ENCODE results near the gene IL17RB. TPM values are rescaled to one million over a fixed set of nuclear protein-coding genes. Genes with fewer than 3 reads are reported as not detected.
A peak's percentile ranks its signal among the peaks of the same experiment; 100 is the strongest.

Gene IL17RB
- polyA plus RNA-seq (ENCODE audit: insufficient read length): 16.7 TPM
- long read RNA-seq, donor 1, partial matches to known transcripts: 5 of 8 reads
- long read RNA-seq, donor 1, other reads (novel, unspliced or antisense): 0 of 8 reads
- long read RNA-seq, donor 2: 0 reads
- long read RNA-seq, donor 3, partial matches to known transcripts: 7 of 8 reads
- long read RNA-seq, donor 3, other reads (novel, unspliced or antisense): 0 of 8 reads
- long read RNA-seq, donor 4: 0 reads
- long read RNA-seq, donor 5, partial matches to known transcripts: 0 of 1 reads
- long read RNA-seq, donor 5, other reads (novel, unspliced or antisense): 0 of 1 reads
- long read RNA-seq, donor 6: 0 reads
- long read RNA-seq, donor 7, partial matches to known transcripts: 5 of 14 reads
- long read RNA-seq, donor 7, other reads (novel, unspliced or antisense): 8 of 14 reads
- long read RNA-seq, donor 8, partial matches to known transcripts: 0 of 1 reads
- long read RNA-seq, donor 8, other reads (novel, unspliced or antisense): 0 of 1 reads

GRCh38 chr3:53846134-53846850 lies at the start of gene IL17RB, which contains the start of gene CHDH:
Gene IL17RB (plus strand): TSS chr3:53846568. CDS start chr3:53846589, 21 bp downstream.
Gene CHDH (minus strand): TSS chr3:53846419. CDS start chr3:53824008, 22,411 bp downstream.
- peak; percentile 50 for DNase-seq

GRCh38 chr3:53798144-53798543 lies 48.2 kb upstream of the IL17RB start:
- no peak for DNase-seq

- DNase-seq: no peak
These were observed 47.0 kb upstream of the IL17RB start for GRCh38 chr3:53799338-53799865.

GRCh38 chr3:53800041-53800906 lies 46.1 kb upstream of the IL17RB start:
- DNase-seq: no peak

GRCh38 chr3:53801319-53801718 lies 45.0 kb upstream of the IL17RB start:
- DNase-seq: no peak

- no peak for DNase-seq
These were observed 44.0 kb upstream of the IL17RB start for GRCh38 chr3:53802256-53802880.

GRCh38 chr3:53803124-53803815 lies 43.1 kb upstream of the IL17RB start:
- no peak for DNase-seq

GRCh38 chr3:53803816-53804695 lies 42.3 kb upstream of the IL17RB start:
- DNase-seq: no peak

- no peak for DNase-seq
These were observed 41.5 kb upstream of the IL17RB start for GRCh38 chr3:53804697-53805462.

GRCh38 chr3:53805463-53806159 lies 40.8 kb upstream of the IL17RB start:
- DNase-seq: no peak

- DNase-seq: peak; percentile 44
These were observed 39.9 kb upstream of the IL17RB start for GRCh38 chr3:53806182-53807116.

- no peak for DNase-seq
These were observed 39.1 kb upstream of the IL17RB start for GRCh38 chr3:53807117-53807810.

- DNase-seq: no peak
These were observed 37.9 kb upstream of the IL17RB start for GRCh38 chr3:53808496-53808895.

GRCh38 chr3:53809267-53809666 lies 37.1 kb upstream of the IL17RB start:
- DNase-seq: no peak

- no peak for DNase-seq
These were observed 36.5 kb upstream of the IL17RB start for GRCh38 chr3:53809764-53810400.
